Lung (tissue), 12 donors: ENCODE data around the gene C9orf85. TPM values are rescaled to one million over a fixed set of nuclear protein-coding genes. Genes with fewer than 3 reads are reported as not detected.

ENCODE experiments used
- ATAC-seq: fragments of 200-7000 bp; cut with Tn5 transposase; one replicate; pipeline ENCODE4 v1.9.1; 2020; ENCODE audit warnings: moderate number of reproducible peaks; ENCODE audit not compliant: insufficient read depth, low FRiP score
- DNase-seq, 3 donors: peaks; one replicate each; pipeline ENCODE4 v3.0.0-alpha.2; 2013 to 2017
- H3K27ac ChIP-seq, 2 donors: one replicate each; pipeline ENCODE4 v1.5.1; 2013; ENCODE audit warnings: mild to moderate bottlenecking in 2 of 2, moderate library complexity in 2 of 2, control low read depth in 1 of 2, inconsistent platforms in 1 of 2, low read depth in 1 of 2, low read length in 1 of 2
- H3K27me3 ChIP-seq, 3 donors: one replicate each; pipeline ENCODE4 v1.5.1; 2013; ENCODE audit warnings: low read length in 2 of 3; ENCODE audit not compliant: control insufficient read depth in 3 of 3, insufficient read depth in 3 of 3
- H3K36me3 ChIP-seq, 4 donors: one replicate each; pipeline ENCODE4 v1.5.1; 2013; ENCODE audit warnings: low read length in 4 of 4, mild to moderate bottlenecking in 1 of 4, moderate library complexity in 1 of 4; ENCODE audit not compliant: control insufficient read depth in 4 of 4, insufficient read depth in 4 of 4
- H3K4me1 ChIP-seq, 5 donors: one replicate each; pipeline ENCODE4 v1.5.1; 2013; ENCODE audit warnings: low read length in 5 of 5, mild to moderate bottlenecking in 2 of 5, moderate library complexity in 1 of 5; ENCODE audit not compliant: control insufficient read depth in 5 of 5, insufficient read depth in 5 of 5
- H3K4me3 ChIP-seq: one replicate; pipeline ENCODE4 v1.5.1; 2013; ENCODE audit warnings: mild to moderate bottlenecking, control low read depth, moderate library complexity
- H3K9ac ChIP-seq, 2 donors: one replicate each; pipeline ENCODE4 v1.5.1; 2013; ENCODE audit warnings: low read length in 2 of 2, control low read depth in 1 of 2; ENCODE audit not compliant: insufficient read depth in 1 of 2
- H3K9me3 ChIP-seq, 4 donors: one replicate each; pipeline ENCODE4 v1.5.1; 2013; ENCODE audit warnings: low read length in 3 of 4, mild to moderate bottlenecking in 1 of 4, moderate library complexity in 1 of 4; ENCODE audit not compliant: control insufficient read depth in 4 of 4, insufficient read depth in 3 of 4
- whole genome bisulfite sequencing, 2 donors: extraction: QIAGEN DNeasy Blood & Tissue Kit; methylation state at CpG; one replicate each; pipeline ENCODE4 v1.1.7; 2013; 5-methylcytosine and 5-hydroxymethylcytosine counted together
- polyA plus RNA-seq, 2 donors: library from polyadenylated mRNA; stranded (reverse); fragments of 200-250 nt; gene quantifications; one replicate each; pipeline ENCODE4 v1.2.1, GENCODE V29; 2013
- total RNA-seq, 2 donors: library from RNA; depleted of rRNA in 1 of 2; stranded (reverse); fragments of >200 nt in 1 of 2; gene quantifications; one replicate each; pipeline ENCODE4 v1.2.1, GENCODE V29; 2014 to 2021
- TF ChIP-seq, protein P1 (sequence below): IDR thresholded peaks from 2 replicates; pipeline ENCODE4 v1.5.1; 2012; ENCODE audit warnings: mild to moderate bottlenecking; ENCODE audit errors: control extremely low read depth, extremely low read depth
- donor health status: control.
- donor health status: control.
- donor health status: Bipolar disorder and iron deficiency.
- donor health status: healthy.
- donor health status: DM: yes; HTN: yes; CAD: no.

C9orf85 gene
- total and polyA plus RNA-seq, 4 donors = 6.1 to 17.3 (median 7.9) TPM

DNA sequence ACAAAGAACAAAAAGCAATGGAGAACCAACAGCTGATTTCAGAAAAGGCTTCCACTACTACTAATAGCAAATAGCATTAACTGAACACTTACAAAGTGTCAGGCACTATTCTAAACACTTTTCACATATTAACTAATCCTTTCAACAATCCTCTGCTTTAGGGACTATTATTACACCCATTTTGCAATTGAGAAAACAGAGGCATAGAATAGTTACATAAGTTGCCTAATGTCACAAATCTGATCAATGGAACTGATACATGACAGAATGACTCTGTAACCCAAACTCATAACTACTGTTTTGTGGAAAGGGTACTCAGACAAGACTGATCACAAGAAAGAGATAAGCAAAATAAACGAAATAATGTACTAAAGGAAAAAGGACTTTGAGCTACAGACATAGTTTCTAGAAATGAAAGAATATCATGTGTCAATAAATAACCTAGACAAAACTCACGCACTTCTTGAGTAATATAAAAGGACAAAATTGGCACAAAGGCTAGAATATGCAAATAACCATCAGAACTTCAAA is 31.7 kb upstream of the C9orf85 start:
- H3K36me3 ChIP-seq = peaks cover 0 to 3% (median 1%) of the 10 kb centered on the region in 4 donors
- H3K9me3 ChIP-seq = peaks cover 0 to 9% (median 3%) of the 10 kb centered on the region in 4 donors
- no peak overlapping the region for H3K4me3 ChIP-seq
- no peak for DNase-seq
- no peaks in the 10 kb centered on the region for H3K4me1 ChIP-seq
- no peak for ATAC-seq
- H3K27me3 ChIP-seq = no peaks in the 10 kb centered on the region
- H3K27ac ChIP-seq = no peak overlapping the region
- H3K9ac ChIP-seq = no peak overlapping the region
- TF ChIP-seq, protein P1, sequence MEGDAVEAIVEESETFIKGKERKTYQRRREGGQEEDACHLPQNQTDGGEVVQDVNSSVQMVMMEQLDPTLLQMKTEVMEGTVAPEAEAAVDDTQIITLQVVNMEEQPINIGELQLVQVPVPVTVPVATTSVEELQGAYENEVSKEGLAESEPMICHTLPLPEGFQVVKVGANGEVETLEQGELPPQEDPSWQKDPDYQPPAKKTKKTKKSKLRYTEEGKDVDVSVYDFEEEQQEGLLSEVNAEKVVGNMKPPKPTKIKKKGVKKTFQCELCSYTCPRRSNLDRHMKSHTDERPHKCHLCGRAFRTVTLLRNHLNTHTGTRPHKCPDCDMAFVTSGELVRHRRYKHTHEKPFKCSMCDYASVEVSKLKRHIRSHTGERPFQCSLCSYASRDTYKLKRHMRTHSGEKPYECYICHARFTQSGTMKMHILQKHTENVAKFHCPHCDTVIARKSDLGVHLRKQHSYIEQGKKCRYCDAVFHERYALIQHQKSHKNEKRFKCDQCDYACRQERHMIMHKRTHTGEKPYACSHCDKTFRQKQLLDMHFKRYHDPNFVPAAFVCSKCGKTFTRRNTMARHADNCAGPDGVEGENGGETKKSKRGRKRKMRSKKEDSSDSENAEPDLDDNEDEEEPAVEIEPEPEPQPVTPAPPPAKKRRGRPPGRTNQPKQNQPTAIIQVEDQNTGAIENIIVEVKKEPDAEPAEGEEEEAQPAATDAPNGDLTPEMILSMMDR = no peak
- WGBS, 2 donors = 90 to 91% methylated on average over 2 of the region's 2 CpGs

DNA sequence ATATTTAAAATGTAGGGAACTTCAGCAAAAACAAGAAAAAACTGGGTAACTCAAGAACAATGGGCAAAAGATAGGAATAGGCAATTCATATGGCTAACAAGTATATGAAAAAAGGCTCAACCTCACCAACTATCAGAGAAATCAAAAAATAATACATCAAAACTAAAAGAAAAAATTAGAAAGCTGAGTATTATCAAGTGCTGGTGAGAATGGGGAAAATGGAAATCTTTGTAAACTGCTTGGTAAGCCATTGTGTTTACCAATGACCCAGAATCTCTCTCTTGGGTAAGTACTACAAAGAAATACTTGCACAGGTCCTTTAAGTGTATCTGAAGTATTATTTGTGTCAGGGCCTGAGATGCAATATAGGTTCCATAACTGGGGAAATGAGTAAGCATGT is 27.4 kb upstream of the C9orf85 start:
- no peak for ATAC-seq
- H3K9me3 ChIP-seq = peaks cover 0 to 2% (median 1%) of the 10 kb centered on the region in 4 donors
- TF ChIP-seq, protein P1 = no peak

DNA sequence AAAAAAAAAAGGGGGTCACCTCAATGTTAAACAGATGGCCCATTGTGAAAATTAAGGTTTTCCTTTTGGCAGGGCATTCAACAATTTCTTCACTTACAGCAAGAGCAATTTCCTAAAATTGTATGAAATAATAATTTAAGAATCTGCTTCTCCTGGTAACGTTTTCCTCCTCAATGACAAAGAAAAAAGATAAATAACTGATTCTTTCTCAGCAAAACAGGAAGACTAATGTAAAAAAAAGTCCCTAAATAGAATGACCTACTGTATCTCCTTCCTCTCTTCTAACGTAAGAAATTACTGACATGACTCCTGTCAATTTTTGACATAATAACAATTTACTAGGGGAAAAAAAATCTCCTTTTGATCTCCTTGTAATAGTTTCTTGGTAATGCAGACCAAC is 26.0 kb upstream of the C9orf85 start:
- no peak overlapping the region for H3K4me3 ChIP-seq
- no peak overlapping the region for H3K27ac ChIP-seq
- no peak overlapping the region for H3K9ac ChIP-seq
- H3K4me1 ChIP-seq = peaks cover 0 to 5% (median 0%) of the 10 kb centered on the region in 5 donors
- no peak for ATAC-seq
- H3K9me3 ChIP-seq = peaks cover 0 to 2% (median 1%) of the 10 kb centered on the region in 4 donors
- H3K27me3 ChIP-seq = no peaks in the 10 kb centered on the region
- WGBS, 2 donors = 19 to 20% methylated on average over 2 of the region's 2 CpGs
- no peaks in the 10 kb centered on the region for H3K36me3 ChIP-seq
- TF ChIP-seq, protein P1 = no peak
- DNase-seq = no peak

More for the DNA sequence above, 27.4 kb upstream of the C9orf85 start:
- H3K27ac ChIP-seq = no peak overlapping the region
- H3K4me1 ChIP-seq = peaks cover 0 to 5% (median 0%) of the 10 kb centered on the region in 5 donors
- H3K36me3 ChIP-seq = no peaks in the 10 kb centered on the region
- H3K27me3 ChIP-seq = no peaks in the 10 kb centered on the region
- DNase-seq = no peak
- no peak overlapping the region for H3K4me3 ChIP-seq
- no peak overlapping the region for H3K9ac ChIP-seq

DNA sequence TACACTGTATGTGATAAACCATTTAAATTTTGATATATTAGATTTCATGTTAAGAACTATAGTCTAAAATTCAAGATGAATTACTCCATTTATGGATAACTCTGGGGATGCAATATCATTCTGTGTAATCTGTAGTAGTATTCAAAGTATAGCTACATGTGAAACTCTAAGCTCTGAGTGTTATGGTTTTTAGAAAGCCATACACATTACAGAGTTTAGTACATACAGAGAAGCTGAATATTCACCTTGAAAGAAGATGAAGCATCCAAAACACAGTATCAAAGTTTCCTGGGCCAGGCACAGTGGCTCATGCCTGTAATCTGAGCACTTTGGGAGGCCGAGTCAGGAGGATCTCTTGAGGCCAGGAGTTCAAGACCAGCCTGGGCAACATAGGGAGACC is 25.4 kb upstream of the C9orf85 start:
- DNase-seq = no peak
- no peak for ATAC-seq
- peaks cover 0 to 2% (median 1%) of the 10 kb centered on the region in 4 donors for H3K9me3 ChIP-seq
- WGBS, 2 donors = 93 to 100% methylated on average over 1 of the region's 1 CpG
- peaks cover 0 to 5% (median 0%) of the 10 kb centered on the region in 5 donors for H3K4me1 ChIP-seq
- no peak overlapping the region for H3K4me3 ChIP-seq
- no peaks in the 10 kb centered on the region for H3K36me3 ChIP-seq
- H3K9ac ChIP-seq = no peak overlapping the region
- no peaks in the 10 kb centered on the region for H3K27me3 ChIP-seq
- TF ChIP-seq, protein P1 = no peak
- no peak overlapping the region for H3K27ac ChIP-seq
